Measurements from ENCODE around the gene NHERF2. TPM values are rescaled to one million over a fixed set of nuclear protein-coding genes. Genes with fewer than 3 reads are reported as not detected.

The NHERF2 gene
- total and polyA plus RNA-seq, 7 donors: 61.6 to 156 (median 86.8) TPM

DNA sequence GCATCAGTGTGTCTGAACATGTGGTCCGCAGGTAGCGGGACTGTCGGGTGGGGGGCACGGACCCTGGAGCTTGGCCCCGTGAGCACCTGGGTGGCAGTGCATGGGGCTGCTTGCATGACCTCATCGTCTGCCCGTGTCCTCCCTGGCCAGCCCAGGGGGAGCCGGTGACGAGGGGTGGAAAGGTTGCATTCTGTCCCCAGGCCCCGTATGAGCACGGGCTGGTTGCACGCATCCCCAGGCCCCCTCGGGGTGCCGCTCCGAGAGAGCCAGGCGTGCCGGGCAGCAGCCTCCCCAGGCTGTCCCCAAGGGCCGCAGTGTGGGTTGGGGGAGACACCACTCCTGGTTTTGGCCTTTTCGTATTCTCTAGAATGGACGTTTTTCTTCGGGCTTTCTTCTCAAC lies 51.0 kb downstream of the NHERF2 start:
- intact Hi-C loops (cut with DNase I): no loop called here
- 92 to 93% (median 93%) methylated on average over 21 of the region's 21 CpGs for WGBS, 3 donors
- Histone ChIP-seq H3K4me3 (no peak overlapping the region), H3K9me3 (no peaks in the 10 kb centered on the region), H3K27me3 (ENCODE audit: insufficient read depth in 3 of 3, low read length in 2 of 3) (no peaks in the 10 kb centered on the region), H3K27ac (no peak overlapping the region), H3K36me3 (ENCODE audit: insufficient read depth in 1 of 2, low read depth in 1 of 2) (peaks cover 0 to 99% of the 10 kb centered on the region in 2 donors), H3K4me1 (no peaks in the 10 kb centered on the region)
- DNase-seq (no peak), ATAC-seq (no peak)
- TF ChIP-seq CTCF (IDR thresholded peaks at IDR 0.05): no peak

GRCh38 chr16:2078096-2078495 lies 51.4 kb downstream of the NHERF2 start:
- DNase-seq (no peak), ATAC-seq (no peak)
- H3K36me3 ChIP-seq (ENCODE audit: insufficient read depth in 1 of 2, low read depth in 1 of 2): peaks cover 0 to 99% of the 10 kb centered on the region in 2 donors
- H3K4me1 ChIP-seq: no peaks in the 10 kb centered on the region
- H3K27ac ChIP-seq: no peak overlapping the region
- 95% methylated on average over 7 of the region's 7 CpGs for WGBS, 3 donors
- no peaks in the 10 kb centered on the region for H3K9me3 ChIP-seq
- H3K27me3 ChIP-seq (ENCODE audit: insufficient read depth in 3 of 3, low read length in 2 of 3): no peaks in the 10 kb centered on the region
- TF ChIP-seq CTCF (IDR thresholded peaks at IDR 0.05): no peak
- intact Hi-C loops (cut with DNase I): no loop called here
- no peak overlapping the region for H3K4me3 ChIP-seq

DNA sequence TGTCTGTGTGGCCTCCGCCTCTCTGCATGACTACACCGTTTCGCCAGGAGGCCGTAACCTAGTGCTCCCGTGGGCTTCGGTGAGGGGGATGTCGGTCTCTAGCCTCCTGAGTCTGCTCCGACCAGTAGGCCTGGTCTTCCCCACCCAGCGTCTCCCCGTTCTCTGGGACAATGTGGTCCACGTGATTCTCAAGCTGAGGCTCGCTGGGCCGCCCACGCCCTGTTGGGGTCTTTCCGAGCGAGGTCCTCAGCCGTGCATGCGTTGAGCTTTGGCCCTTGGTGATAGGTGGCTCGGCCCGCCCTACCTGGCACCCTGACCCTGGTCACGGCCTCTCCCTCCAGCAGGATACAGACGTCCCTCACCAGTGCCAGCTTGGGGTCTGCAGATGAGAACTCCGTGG lies 52.0 kb downstream of the NHERF2 start:
- no peak for ATAC-seq
- no peak overlapping the region for H3K27ac ChIP-seq
- H3K9me3 ChIP-seq: no peaks in the 10 kb centered on the region
- H3K4me3 ChIP-seq: no peak overlapping the region
- DNase-seq: no peak
- TF ChIP-seq CTCF (IDR thresholded peaks at IDR 0.05): no peak
- 93 to 95% (median 94%) methylated on average over 23 of the region's 23 CpGs for WGBS, 3 donors
- H3K4me1 ChIP-seq: no peaks in the 10 kb centered on the region
- H3K36me3 ChIP-seq (ENCODE audit: insufficient read depth in 1 of 2, low read depth in 1 of 2): peaks cover 0 to 99% of the 10 kb centered on the region in 2 donors
- no peaks in the 10 kb centered on the region for H3K27me3 ChIP-seq (ENCODE audit: insufficient read depth in 3 of 3, low read length in 2 of 3)
- intact Hi-C loops (cut with DNase I): no loop called here

- no peak overlapping the region for H3K27ac ChIP-seq
- no peak for TF ChIP-seq CTCF (IDR thresholded peaks at IDR 0.05)
- H3K9me3 ChIP-seq: no peaks in the 10 kb centered on the region
- intact Hi-C loops (cut with DNase I): no loop called here
- DNase-seq (no peak), ATAC-seq (no peak)
- WGBS, 3 donors: 89 to 92% (median 92%) methylated on average over 30 of the region's 30 CpGs
- no peaks in the 10 kb centered on the region for H3K27me3 ChIP-seq (ENCODE audit: insufficient read depth in 3 of 3, low read length in 2 of 3)
- peaks cover 0 to 99% of the 10 kb centered on the region in 2 donors for H3K36me3 ChIP-seq (ENCODE audit: insufficient read depth in 1 of 2, low read depth in 1 of 2)
- H3K4me1 ChIP-seq: no peaks in the 10 kb centered on the region
- H3K4me3 ChIP-seq: no peak overlapping the region
Measured at GRCh38 chr16:2079311-2079800, 52.7 kb downstream of the NHERF2 start.

DNA sequence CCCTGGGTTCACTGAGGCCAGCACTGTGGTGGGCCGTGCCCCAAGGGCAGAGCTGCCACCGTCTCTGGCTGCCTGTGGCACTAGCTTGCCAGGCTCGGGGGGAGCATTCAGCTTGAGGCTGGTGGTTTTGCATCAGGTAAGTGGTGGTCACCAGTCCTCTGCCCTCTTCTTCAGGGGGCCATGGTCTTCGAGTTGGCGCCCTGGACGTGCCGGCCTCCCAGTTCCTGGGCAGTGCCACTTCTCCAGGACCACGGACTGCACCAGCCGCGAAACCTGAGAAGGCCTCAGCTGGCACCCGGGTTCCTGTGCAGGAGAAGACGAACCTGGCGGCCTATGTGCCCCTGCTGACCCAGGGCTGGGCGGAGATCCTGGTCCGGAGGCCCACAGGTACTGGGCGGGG lies 53.3 kb downstream of the NHERF2 start:
- Histone ChIP-seq H3K9me3 (no peaks in the 10 kb centered on the region), H3K4me3 (no peak overlapping the region), H3K27ac (no peak overlapping the region), H3K36me3 (ENCODE audit: insufficient read depth in 1 of 2, low read depth in 1 of 2) (peaks cover 0 to 99% of the 10 kb centered on the region in 2 donors), H3K27me3 (ENCODE audit: insufficient read depth in 3 of 3, low read length in 2 of 3) (no peaks in the 10 kb centered on the region), H3K4me1 (no peaks in the 10 kb centered on the region)
- WGBS, 3 donors: 85 to 92% (median 91%) methylated on average over 16 of the region's 16 CpGs
- no peak for DNase-seq
- ATAC-seq: no peak
- intact Hi-C loops (cut with DNase I): no loop called here
- no peak for TF ChIP-seq CTCF (IDR thresholded peaks at IDR 0.05)

Measured in psoas muscle (tissue), 8 donors.